RPMI8226 (cell line): ENCODE results near the gene HDC.

Experiments
- DNase-seq: peaks from one replicate; pipeline ENCODE4 v3.0.0-alpha.2; 2015

The HDC gene

DNA sequence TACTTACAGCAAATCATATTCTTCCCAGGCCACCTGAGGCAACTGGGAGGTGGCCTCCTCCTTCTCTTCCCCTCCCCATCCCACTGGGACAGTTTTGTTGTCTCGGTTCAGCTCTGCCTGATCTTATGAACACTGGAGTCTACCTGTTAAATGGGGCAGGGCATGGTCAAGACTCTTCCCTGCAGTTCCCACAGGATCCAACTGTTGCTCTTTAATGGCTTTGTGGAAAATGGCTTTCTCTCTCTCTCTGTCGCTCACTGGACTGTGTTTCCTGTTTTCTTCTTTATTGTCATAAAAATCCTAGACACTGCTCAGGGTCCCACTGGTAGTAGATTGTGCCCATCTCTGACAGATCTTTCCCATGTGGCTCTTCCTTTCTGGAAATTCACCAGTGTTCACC lies 43.3 kb downstream of the HDC start:
- no peak for DNase-seq

DNA sequence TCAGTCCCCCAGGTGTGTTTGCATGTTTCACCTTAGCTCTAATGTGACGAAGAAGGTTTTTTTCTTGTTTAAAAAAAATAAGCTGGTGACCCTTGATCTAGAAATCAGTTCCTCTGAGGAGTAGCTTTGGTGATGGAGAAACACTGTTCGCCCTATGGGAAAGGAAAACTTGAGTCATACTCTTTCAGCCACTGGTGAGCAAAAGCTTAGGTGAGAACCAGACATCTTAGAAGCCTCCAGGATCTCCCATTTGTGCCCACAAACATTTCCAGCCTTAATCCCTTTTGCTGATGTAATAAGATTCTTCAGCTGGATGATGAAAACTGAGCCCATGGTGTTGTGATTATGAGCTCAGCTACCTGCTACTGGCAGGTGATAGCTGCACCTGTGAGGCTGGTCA lies 45.7 kb downstream of the HDC start:
- DNase-seq, result no peak

DNA sequence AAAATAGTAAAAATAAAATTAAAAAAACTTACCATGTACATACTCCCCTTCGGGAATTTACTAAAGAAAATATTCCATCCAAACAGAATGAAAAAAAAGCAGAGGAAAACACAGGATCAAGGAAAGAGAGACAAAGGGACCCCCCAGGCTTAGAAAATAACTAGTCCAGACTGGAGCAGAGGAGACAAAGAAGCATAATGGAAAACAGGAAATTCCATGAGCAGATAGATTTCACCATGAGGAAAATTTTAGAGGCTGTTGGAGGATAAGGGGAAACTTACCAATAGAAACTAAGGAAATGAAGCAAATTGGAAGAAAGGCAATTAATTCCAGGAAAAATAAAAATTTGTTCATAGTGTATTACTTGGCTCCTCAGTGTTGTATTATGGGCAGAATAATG lies 46.8 kb downstream of the HDC start:
- DNase-seq, result no peak

DNA sequence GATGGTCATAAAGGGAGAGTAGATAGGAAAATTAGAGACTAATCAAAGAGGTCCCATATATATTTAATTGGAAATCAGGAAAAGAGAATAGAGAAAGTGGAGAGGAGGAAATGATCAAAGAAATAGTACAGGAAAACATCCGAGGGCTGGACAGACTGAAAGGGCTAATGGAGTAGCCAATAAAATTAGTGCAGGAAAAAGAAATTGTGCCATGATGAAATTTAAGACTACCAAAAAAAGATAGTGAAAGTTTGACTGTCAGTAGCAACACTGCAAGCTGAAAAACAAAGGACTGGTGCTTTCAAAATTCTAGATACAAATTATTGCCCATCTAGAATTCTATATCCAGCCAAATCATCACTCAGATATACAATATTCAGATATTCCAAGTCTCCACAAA lies 47.2 kb downstream of the HDC start:
- DNase-seq, result no peak

DNA sequence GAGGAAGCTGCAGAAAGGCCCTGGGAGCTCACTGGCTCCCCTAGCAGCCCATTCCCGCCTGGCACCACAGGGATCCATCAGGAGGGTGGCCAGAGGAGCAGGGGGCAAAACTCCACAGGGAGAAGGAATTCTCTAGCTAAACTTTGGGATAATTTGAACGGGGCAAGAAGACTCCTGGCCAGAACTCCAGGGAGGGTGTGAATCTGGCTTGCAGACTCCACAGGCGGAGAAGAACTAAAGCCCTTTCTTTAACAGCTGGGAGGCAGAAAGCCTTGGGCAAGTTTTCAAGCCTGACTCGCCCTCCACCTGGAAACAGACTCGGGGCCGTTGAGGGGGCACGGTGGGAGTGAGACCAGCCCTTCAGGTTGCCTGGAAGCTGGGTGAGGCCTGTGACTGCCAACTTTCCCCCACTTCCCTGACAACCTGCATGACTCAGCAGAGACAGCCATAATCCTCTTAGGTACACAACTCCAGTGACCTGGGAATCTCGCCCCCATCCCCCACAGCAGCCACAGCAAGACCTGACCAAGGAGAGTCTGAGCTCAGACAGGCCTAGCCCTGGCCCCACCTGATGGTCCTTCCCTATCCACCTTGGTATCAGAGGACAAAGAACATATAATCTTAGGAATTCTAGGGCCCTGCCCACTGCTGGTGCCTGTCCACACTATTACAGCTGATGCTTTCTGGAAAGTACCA lies 54.9 kb downstream of the HDC start:
- DNase-seq, result no peak

DNA sequence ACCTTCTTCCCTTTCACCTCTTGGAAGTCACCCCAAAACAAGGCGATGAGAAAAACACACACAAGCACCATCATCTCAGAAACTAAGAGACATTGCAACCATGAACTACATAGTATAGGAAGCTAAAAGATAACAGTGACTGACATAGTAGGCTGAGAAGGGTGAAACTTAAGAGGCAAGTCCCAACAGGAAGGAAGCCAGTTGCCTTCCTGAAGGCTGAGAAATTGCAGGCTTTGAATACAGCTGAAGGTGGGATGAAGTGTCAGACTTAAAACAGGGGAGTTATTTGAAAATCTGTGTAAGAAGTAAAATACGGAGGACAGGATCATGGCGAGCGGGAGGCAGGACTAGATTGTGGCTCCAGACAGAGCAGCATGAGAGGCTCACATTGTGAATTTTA lies 55.7 kb downstream of the HDC start:
- DNase-seq, result no peak

DNA sequence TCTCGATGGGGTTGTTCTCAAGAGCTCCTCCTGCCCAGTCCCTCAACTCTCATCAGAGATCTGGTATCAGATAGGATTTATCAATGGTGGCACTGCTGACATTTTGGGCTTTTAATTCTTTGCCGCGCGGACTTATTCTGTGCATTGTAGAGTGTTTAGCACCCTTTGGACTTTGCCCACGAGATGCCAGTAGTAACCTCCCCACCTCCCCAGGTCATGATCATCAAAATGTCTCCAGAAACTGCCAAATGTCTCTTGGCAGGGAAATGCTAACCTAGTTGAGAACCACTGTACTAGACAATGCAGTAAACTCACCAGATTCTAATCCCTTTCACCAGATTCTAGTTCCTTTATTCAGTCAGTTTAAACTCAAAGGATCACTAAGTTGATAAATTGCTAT lies 59.5 kb downstream of the HDC start:
- no peak for DNase-seq

DNA sequence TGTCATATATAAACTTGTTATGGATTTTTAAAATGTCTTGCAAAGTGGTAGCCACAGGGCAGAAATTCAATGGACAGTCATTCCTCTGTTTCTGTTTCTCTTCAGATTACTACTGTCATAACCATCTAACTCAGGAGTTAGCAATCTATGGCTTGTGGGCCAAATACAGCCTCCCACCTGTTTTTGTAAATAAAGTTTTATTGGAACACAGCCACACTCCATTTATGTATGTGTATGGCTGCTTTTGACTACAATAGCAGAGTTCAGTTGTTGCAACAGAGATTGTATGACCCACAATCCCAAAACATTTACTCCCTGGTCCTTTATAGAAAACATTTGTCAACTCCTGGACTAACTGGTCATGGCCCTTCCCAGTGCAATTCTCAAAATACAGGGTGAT lies 63.5 kb downstream of the HDC start:
- no peak for DNase-seq

DNA sequence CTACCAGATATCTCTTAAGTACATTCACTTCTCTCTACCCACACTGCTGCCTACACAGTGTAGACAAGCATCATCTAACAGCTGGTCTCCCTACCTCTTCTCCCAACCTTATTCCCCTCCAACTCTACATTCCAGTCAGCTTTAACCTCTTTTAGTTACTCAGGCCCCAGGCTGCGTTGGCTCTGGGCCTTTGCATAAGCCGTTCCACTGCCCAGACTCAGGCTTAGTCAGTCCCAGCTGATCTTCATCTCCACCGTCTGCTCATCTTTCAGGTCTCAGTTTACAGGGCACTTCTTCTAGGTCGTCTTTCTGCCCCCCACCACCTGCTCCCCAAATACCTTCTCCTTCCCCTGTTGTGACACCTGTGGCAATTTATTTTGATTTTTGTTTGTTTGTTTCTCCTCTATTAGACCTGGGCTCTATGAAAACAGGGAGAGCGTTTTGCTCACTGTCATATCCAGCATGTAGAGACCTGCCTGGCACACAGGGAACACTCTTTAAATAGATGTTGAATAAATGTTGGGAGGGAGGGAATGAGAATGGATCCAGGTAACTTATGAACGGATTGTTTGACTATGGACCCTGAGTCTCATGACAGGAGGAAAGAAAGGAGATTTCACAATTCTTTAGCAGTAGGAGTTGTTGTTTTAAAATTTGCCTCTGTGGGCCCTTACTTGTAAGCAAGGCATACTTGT lies 72.5 kb downstream of the HDC start:
- no peak for DNase-seq

DNA sequence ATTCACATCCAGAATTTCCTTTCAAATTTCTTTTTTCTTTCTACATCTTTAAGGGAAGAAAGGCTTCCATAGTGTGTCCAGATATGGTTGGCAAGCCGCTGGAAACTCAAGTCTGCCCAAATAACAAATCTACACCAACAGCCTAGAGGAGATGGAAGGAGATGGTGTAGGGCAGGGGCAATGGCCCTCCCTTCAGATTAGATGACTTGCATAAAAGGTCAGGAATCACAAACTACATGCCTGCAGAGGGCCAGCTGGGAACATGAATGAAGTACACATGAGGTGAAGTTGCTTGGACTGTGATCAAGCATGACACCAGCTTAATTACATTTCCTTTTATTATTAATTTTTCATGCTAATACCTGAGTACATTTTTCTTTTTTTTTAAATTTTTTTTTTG lies 73.4 kb downstream of the HDC start:
- no peak for DNase-seq
